Stimulated activated CD4-positive, alpha-beta T cell treated with anti-CD3 and anti-CD28 coated beads, Interleukin-1b, Interleukin-23, amount 100 ng/mL, for 1 hour (primary cell): ENCODE measurements around the gene FLG2.

ENCODE experiments used
- DNase-seq, 2 donors: peaks; one replicate each; pipeline ENCODE4 v3.0.0-alpha.2; 2020; ENCODE audit warnings: low read depth in 2 of 2

FLG2 gene

GRCh38 chr1:152359906-152360305, at the start of gene FLG2:
TSS of gene FLG2 (minus strand) at chr1:152360006. CDS start at chr1:152358884, 1,122 bp downstream.
- DNase-seq, result no peak

- no peak for DNase-seq
Observed at GRCh38 chr1:152408664-152409063, 48.9 kb upstream of the FLG2 start.

- no peak for DNase-seq
Observed at GRCh38 chr1:152398812-152399698, 39.2 kb upstream of the FLG2 start.

DNA sequence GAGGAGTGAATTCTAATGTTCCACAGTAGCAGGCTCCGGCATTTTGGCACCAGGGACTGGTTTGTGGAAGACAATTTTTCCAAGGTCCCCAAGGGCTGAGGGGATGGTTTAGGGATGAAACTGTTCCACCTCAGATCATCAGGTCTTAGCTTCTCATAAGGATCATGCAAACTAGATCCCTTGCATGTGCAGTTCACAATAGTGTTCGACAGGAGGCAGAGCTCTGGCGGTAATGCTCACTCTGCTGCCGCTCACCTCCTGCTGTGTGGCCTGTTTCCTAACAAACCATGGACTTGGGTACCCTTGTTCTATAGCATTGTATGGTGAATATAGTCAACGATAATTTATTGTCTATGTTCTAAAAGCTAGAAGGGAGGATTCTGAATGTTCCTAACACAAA, 37.7 kb upstream of the FLG2 start:
- DNase-seq, result no peak

GRCh38 chr1:152394151-152394550, 34.3 kb upstream of the FLG2 start:
- no peak for DNase-seq

DNA sequence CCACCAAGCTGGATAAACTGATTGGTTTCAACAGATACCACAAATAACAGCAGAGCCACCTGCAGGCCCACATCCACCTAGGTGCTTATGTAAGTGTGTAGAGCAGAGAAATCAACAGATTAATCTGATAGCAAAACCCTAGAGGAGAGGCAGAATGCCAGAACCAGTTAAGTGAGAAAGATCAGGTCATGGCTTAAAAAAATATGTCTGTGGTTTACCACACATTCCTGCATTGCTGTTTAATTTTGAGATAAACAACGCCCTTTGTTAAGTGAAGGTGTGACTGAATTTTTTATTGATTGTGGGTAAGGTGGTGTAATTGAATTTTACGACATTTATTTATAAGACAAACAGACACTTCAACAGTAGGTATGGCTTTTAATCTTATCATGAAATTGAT, 33.1 kb upstream of the FLG2 start:
- no peak for DNase-seq

DNA sequence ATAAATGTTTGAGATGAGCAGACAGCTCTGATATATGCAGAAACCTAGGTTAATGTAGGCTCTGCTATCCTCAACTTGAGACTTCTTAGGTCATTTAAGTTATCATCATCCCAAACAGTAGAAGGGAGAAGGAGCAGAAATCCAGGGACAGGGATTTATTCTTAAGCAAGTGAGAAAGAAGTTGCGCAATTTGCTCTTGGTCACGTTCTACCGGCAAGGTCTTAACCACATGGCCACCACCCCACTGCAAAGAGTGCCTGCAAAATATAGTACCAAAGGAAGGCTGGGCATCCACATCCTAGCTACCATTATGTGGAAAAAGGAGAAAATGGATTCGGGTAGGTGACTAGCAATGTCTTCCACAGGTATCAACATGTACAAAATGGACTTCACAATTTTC, 29.1 kb upstream of the FLG2 start:
- DNase-seq, result no peak

DNA sequence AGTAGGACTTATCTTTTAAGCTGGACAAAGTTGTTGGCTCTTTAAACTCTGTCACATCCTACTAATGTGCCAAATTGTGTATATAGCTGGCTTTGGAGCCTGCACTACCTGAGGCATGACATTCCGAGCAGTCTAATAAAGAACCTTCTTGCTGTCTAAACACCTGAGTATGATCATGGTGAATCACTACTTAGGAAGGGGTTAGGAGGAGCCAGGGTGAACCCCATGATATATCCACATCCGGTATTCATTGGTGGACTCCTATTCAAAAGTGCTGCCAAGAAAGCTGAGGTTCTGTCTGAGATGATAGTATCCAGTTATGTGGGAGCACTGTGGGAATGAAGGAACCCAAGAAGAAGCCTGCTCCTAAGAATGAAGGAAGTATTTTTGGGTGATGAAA, 27.1 kb upstream of the FLG2 start:
- DNase-seq, result no peak

GRCh38 chr1:152380932-152381331, 21.1 kb upstream of the FLG2 start:
- no peak for DNase-seq

DNA sequence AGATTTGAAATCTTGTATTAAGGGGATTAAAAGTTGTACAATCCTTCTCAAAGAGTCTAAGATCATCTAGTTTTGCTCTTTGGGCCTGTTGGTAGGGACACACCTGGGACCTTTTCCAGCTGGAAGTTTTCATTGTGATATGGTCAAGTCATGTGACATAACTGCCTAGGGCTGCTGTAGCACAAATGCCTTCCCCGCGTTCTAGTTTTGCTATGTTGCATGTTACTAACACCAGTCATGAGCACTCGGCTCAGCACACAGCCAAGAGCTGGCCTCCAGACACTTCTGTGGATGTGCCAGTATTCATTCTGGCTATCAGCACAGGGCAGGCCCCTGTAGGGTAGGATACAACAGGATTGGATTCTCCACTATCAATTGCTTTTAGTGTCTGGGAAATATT, 14.6 kb upstream of the FLG2 start:
- DNase-seq, result no peak

GRCh38 chr1:152372672-152373071, 12.9 kb upstream of the FLG2 start:
- no peak for DNase-seq

DNA sequence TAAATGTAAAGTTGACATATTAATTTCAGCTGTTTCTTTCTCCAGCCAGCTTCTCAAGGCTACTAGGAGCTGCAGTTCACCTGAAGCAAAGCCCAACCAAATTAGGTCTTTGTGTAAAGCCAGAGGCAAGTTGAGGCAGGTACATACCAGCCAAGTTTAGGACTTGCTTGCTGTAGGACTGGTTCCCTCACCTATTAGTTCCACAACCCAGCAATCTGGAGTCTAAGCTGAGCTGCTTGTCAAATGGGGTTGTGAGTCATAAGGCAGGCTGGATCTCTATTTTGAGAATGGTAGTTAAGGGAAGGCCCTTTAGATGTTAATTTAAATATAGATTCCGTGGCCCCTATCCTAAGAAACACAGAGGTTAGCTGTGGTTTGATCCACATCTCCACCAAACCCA, 7.6 kb upstream of the FLG2 start:
- no peak for DNase-seq

DNA sequence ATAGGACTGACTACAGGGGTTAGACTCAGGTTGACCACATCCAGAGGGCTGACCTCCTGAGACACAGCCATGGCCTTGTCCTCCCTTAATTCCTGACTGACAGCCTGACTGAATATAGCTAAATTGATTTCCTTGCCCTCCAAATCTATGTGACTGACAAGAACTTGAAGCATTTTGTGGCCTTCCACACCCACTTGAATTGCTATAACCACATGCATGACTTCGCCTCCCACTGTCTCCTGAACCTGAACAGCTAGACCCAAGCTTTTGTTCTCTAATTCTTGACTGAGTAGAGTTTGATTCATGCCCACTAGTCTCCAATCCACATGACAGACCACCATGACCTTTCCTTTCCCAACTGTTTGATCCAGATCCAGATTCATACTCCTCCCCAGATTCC, 3.1 kb downstream of the FLG2 start:
- DNase-seq, result no peak

DNA sequence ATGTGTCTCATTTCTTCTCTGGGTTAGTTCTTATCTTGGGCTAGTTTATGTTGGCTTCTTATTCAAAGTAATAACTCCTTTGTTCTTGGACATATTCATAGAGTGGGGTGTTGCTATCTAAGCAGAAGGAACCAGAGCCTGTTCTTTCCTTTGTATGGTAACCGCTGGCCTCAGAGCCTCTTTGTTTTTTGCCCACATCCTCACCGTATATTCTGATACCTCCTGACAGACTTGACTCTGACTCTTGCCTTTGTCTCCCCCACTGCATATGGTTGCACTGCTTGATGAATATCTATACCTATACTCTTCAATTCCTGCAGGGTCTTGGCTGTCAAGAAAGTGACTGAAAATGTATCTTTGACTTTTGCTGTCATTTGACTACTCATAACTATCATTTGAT, 10.2 kb downstream of the FLG2 start:
- DNase-seq, result no peak

- DNase-seq, result no peak
Observed at GRCh38 chr1:152348447-152348846, 11.4 kb downstream of the FLG2 start.

DNA sequence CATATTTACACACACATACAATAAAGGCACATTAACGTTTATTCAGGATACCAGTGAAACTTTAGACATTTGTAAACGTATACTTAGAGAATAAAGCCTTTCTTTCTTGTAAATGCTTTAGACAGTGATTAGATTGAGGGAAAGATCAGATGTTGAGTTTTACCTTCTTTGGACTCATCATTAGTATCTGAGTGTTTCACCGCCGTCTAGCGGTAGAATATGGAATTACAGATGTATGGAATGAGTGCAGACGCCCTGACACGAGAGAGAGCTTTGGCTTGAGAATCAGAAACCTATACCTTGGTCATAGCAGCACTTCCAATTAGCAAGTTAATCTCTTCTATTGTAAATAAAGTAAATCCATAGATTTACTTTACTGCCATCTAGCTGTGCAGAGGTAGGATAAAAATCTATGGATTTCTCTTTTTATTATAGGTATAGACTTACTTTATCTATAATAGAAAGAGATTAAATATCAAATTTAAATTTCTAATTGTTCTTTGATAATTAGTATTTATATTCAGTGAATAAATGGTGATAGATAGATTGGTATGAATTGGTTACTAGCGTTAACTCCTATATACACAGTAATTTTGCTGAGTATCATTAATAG, 12.6 kb downstream of the FLG2 start:
- peak in 1 of 2 donors; percentile 9 for DNase-seq

GRCh38 chr1:152344438-152344837, 15.4 kb downstream of the FLG2 start:
- DNase-seq, result no peak

DNA sequence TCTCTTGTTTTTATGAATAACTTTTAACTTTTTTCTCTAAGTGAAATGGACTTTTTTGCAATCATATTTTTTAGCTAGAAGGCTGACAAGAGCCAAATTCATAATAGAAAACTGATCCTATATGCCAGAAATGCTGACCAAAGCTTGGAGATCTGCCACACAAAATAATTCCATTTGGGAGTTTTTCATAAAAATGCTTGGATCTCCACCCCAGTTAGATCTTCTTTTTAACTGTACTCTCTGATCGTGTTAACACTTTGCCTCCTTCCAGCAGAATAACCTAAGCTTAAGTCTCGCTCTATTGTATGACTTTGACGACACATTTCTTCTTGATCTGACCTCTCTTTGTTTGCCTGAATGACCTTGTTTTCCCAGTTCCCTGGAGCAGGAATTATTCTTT, 16.8 kb downstream of the FLG2 start:
- no peak for DNase-seq

- DNase-seq, result no peak
Observed at GRCh38 chr1:152335399-152335798, 24.4 kb downstream of the FLG2 start.

GRCh38 chr1:152328801-152329391, 30.9 kb downstream of the FLG2 start:
- DNase-seq, result no peak

DNA sequence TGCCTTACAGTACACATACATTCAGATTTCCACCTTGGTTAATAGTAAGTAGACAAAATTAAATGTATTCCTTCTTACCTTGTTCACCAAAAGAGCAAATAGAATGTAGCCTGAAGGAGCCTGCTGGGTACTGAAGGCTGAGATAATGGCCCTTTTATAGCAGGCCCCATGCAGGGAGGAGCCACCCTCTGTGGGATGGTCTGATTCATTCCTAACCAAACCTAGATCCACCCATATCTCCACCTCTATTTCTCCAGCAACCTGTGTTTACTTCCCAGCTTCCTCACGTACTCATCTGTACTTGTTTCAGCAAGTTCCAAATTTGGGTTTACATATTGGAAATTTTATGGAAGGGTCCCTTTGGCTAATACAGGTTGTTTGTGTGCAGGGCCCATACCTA, 34.7 kb downstream of the FLG2 start, which contains the start of gene FLG:
Gene FLG, minus strand, starts transcription at position 129 of the 400 bp plus-strand sequence. CDS start 9,783 bp downstream, outside the sequence.
- no peak for DNase-seq

- no peak for DNase-seq
Observed at GRCh38 chr1:152313970-152314369, 45.8 kb downstream of the FLG2 start.

- DNase-seq, result no peak
Observed at GRCh38 chr1:152313319-152313801, 46.4 kb downstream of the FLG2 start.
